Heart right ventricle (tissue), 16 donors: Measurements from ENCODE around the gene SH2D3C. TPM values are rescaled to one million over a fixed set of nuclear protein-coding genes. Genes with fewer than 3 reads are reported as not detected.

Experiments used
- ATAC-seq, 8 donors: fragments of 200-7000 bp; cut with Tn5 transposase; one replicate each; pipeline ENCODE4 v1.9.1; 2020; ENCODE audit warnings: mild to moderate bottlenecking in 8 of 8, moderate library complexity in 8 of 8, moderate number of reproducible peaks in 1 of 8
- DNase-seq, 2 donors: peaks; one replicate each; pipeline ENCODE4 v3.0.0-alpha.2; 2020
- H3K27ac ChIP-seq, 10 donors: fragments of 200-600 bp; sonication (generic) in 2 of 10; one replicate each; pipeline versions ENCODE4 v1.5.0 to v1.8.0; 2020 to 2022; ENCODE audit warnings: mild to moderate bottlenecking in 3 of 10
- H3K27me3 ChIP-seq, 7 donors: fragments of 200-600 bp; one replicate each; pipeline ENCODE4 v1.8.0; 2021 to 2022; ENCODE audit warnings: mild to moderate bottlenecking in 2 of 7
- H3K36me3 ChIP-seq, 9 donors: fragments of 200-600 bp; sonication (generic) in 1 of 9; one replicate each; pipeline versions ENCODE4 v1.5.0 to v1.8.0; 2020 to 2022; ENCODE audit warnings: mild to moderate bottlenecking in 2 of 9
- H3K4me1 ChIP-seq, 9 donors: fragments of 200-600 bp; sonication (generic) in 1 of 9; one replicate each; pipeline versions ENCODE4 v1.5.0 to v1.8.0; 2020 to 2022; ENCODE audit warnings: mild to moderate bottlenecking in 4 of 9
- H3K4me3 ChIP-seq, 10 donors: fragments of 200-600 bp; sonication (generic) in 2 of 10; one replicate each; pipeline versions ENCODE4 v1.5.0 to v1.8.0; 2020 to 2022; ENCODE audit warnings: mild to moderate bottlenecking in 7 of 10, moderate library complexity in 2 of 10
- H3K9me3 ChIP-seq, 11 donors: fragments of 200-600 bp in 10 of 11; sonication (generic) in 2 of 11; one replicate each; pipeline versions ENCODE4 v1.5.0 to v1.8.0; 2013 to 2022; ENCODE audit warnings: mild to moderate bottlenecking in 2 of 11, control low read depth in 1 of 11, moderate library complexity in 1 of 11
- WGBS, 2 donors: extraction: QIAGEN DNeasy Blood & Tissue Kit; methylation state at CpG; one replicate each; pipeline ENCODE4 v1.1.7; 2013; ENCODE audit warnings: inconsistent platforms in 1 of 2; 5-methylcytosine and 5-hydroxymethylcytosine counted together
- intact Hi-C, 10 donors: fragments of 100-400 bp; cut with DNase I; formaldehyde crosslinking; loops; one replicate each; pipeline versions ENCODE4 v1.11.1 to v1.14.2; 2022
- polyA plus RNA-seq, 2 donors: library from polyadenylated mRNA; stranded (reverse); fragments of 200-250 nt; gene quantifications; one replicate each; pipeline ENCODE4 v1.2.3, GENCODE V29; 2013
- total RNA-seq, 10 donors: library from RNA; stranded (reverse); fragmentation: NEBNext Ultra II Directional in 3 of 10; extraction: Animal tissue kit (Norgen Biotek cat#: 25700) in 3 of 10; gene quantifications; one replicate each; pipeline versions ENCODE4 v1.2.1 to v1.2.4, GENCODE V29; 2021 to 2023
- TF ChIP-seq, protein P1 (sequence below), 9 donors: fragments of 200-600 bp; sonication (generic) in 2 of 9; IDR thresholded peaks; one replicate each; pipeline versions ENCODE4 v1.5.0 to v1.8.0; 2021 to 2022; ENCODE audit warnings: antibody characterized with exemption in 9 of 9, mild to moderate bottlenecking in 5 of 9, moderate library complexity in 1 of 9
- donor health status: Arrhythmogenic right ventricular cardiomyopathy.
- donor health status: ischemic (EF 13 %, LVEDD 7.1; RV severe dilation, severe dysfunction).
- donor health status: healthy with polysubstance abuse.
- donor health status: DM: no; HTN: yes; CAD: no.
- donor health status: DM: no; HTN: no; CAD: no.
- donor health status: ischemic (EF 25% LVEDD 6.9; RV normal size, moderate dysfunction).
- donor health status: ischemic (EF 25% LVEDD 5.7; RV mildly dilated, moderate dysfunction).
- donor health status: healthy.
- donor health status: DM: yes; HTN: yes; CAD: no.
- donor health status: Ischemic cardiomyopathy.
- donor health status: ischemic (EF 35%, LVEDD 5.7; RV mildly dilated, moderate dysfunction).
- donor health status: nonischemic (EF 11% LVEDD 7.7; RV severe dilation, severe dysfunction).
- donor health status: DM: yes; HTN: yes; CAD: no.
- donor health status: PGD.
- donor health status: ischemic (EF 29% LVEDD 5.4; RV normal size, mild dysfunction).
- donor health status: nonischemic (EF 23%, LVEDD 6.1; RV moderate dilation, normal function).

The SH2D3C gene
- total and polyA plus RNA-seq, 12 donors: 10.9 to 36.7 (median 18.8) TPM

DNA sequence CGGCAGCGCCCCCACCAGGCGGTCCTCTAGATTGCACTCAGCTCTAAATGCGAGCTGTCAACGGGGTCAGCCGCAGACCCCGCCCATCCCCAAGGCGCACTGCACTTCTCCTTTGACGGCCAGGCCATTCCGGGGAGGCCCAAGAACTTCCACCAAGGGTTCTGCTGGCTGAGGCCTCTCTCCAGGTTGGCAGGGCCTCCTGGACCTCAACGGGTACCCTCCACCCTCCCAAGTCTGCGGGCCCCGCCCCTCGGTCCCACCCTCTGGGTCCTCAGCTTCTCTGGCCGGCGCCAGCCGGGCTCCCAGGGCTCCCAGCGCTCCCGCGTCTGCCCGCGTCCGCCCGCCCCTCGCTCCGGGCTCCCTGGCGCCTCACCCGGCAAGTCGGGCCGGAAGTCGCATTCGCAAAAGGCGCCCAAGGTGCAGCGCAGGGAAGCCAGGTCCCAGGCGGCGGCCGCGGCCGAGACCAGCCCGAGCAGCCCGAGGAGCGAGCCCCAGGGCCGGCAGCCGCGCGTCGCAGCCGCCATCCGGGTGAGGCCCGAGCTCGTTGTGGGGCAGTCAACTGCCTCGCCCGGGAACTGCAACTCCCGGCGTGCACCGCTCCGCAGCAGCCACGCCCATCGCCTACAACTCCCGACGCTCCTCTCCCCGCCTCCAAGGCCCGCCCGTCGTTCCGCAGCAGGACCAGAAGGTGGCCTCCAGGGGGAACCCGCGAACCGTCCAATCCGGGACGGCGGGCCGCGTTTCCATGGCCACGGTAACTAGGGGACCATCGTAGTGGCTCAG, 43.5 kb downstream of the SH2D3C start, which contains the start of gene TOR2A:
TOR2A (minus strand) TSS at position 548 of the 783 bp plus-strand sequence; CDS start at position 524, 24 bp downstream.
- WGBS, 2 donors: 0 to 1% methylated on average over 69 to 76 of the region's 76 CpGs
- DNase-seq (peak; percentile 98 to 99), ATAC-seq (peak; percentile 94 to 97 (median 95))
- intact Hi-C loops: loop anchor here (1.0 to 10.0 kb wide), 18 partner anchors 47 to 233 kb away; partner anchors contain the start of genes AK1 (in 1 of the 10) and ST6GALNAC4 (in 1 of the 10)
- peaks cover 10 to 35% (median 19%) of the 10 kb centered on the region in 9 donors for H3K4me1 ChIP-seq
- no peaks in the 10 kb centered on the region for H3K27me3 ChIP-seq
- peak within 1 kb of the TSS; percentile 46 to 95 (median 78) for H3K4me3 ChIP-seq
- peak within 1 kb of the TSS; percentile 90 to 99 (median 97) for H3K27ac ChIP-seq
- TF ChIP-seq, protein P1, sequence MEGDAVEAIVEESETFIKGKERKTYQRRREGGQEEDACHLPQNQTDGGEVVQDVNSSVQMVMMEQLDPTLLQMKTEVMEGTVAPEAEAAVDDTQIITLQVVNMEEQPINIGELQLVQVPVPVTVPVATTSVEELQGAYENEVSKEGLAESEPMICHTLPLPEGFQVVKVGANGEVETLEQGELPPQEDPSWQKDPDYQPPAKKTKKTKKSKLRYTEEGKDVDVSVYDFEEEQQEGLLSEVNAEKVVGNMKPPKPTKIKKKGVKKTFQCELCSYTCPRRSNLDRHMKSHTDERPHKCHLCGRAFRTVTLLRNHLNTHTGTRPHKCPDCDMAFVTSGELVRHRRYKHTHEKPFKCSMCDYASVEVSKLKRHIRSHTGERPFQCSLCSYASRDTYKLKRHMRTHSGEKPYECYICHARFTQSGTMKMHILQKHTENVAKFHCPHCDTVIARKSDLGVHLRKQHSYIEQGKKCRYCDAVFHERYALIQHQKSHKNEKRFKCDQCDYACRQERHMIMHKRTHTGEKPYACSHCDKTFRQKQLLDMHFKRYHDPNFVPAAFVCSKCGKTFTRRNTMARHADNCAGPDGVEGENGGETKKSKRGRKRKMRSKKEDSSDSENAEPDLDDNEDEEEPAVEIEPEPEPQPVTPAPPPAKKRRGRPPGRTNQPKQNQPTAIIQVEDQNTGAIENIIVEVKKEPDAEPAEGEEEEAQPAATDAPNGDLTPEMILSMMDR (IDR thresholded peaks at IDR 0.05): peak; percentile 90 to 99 (median 95)
- H3K36me3 ChIP-seq: peaks cover 0 to 51% (median 10%) of the 10 kb centered on the region in 9 donors
- no peaks in the 10 kb centered on the region for H3K9me3 ChIP-seq

DNA sequence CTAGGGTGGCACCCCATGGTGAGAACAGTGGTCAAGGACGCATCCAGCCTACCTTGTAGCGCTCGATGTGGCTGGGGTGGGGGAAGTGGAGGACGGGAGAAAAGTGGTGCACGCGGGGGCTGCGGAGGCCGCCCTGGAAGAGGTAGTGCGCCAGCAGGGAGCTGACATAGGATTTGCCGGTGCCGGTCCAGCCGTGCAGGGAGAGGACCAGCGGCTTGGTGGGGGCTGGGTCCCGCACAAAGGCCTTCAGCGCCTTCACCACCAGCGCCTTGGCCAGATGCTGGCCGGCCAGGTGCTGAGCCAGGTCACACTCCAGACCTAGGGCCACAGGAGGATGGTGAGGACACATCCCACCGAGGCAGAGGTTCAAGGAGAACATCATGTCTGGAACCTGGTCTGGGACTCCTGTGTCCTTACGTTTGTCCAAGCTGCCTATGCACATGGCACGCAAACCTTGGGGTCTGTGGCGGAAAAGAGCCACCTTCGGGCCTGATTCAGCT, 44.2 kb downstream of the SH2D3C start:
- ATAC-seq (peak in 1 of 8 donors; percentile 1), DNase-seq (no peak)
- intact Hi-C loops: loop anchor here (1.0 to 10.0 kb wide), 13 partner anchors 49 to 232 kb away; partner anchors contain the start of gene AK1 (in 1 of the 10)
- peak overlapping the region in 9 of 10 donors; percentile 46 to 95 (median 79) for H3K4me3 ChIP-seq
- no peaks in the 10 kb centered on the region for H3K27me3 ChIP-seq
- H3K4me1 ChIP-seq: peaks cover 10 to 30% (median 14%) of the 10 kb centered on the region in 9 donors
- no peaks in the 10 kb centered on the region for H3K9me3 ChIP-seq
- TF ChIP-seq, protein P1 (IDR thresholded peaks at IDR 0.05): no peak
- H3K36me3 ChIP-seq: peaks cover 0 to 44% (median 10%) of the 10 kb centered on the region in 9 donors
- 40 to 52% methylated on average over 22 of the region's 22 CpGs for WGBS, 2 donors
- H3K27ac ChIP-seq: peak overlapping the region; percentile 90 to 99 (median 97)

DNA sequence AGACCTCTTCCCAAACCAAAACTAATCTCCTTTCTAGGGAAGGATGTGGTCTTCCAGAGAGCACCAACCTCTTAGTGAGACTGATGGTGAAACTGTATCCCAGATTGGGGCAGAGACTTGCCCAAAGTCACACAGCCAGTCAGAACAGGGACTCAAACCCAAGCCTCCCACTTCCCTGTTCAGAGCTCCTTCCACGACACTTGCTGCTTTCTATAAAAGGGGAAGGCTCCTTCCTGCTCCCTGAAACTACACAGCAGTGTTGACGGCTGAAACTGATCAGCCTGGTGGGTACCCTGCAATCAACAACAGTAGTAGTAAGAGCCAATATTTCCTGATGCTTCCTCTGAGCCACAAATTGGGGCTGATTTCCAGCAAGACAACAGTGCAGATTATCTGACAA, 44.9 kb downstream of the SH2D3C start:
- intact Hi-C loops: loop anchor here (1.0 to 10.0 kb wide), 14 partner anchors 49 to 231 kb away; partner anchors contain the start of gene AK1 (in 1 of the 10)
- Histone ChIP-seq H3K4me1 (peaks cover 10 to 30% (median 14%) of the 10 kb centered on the region in 9 donors), H3K4me3 (no peak overlapping the region), H3K27me3 (no peaks in the 10 kb centered on the region), H3K36me3 (peaks cover 0 to 38% (median 10%) of the 10 kb centered on the region in 9 donors), H3K9me3 (no peaks in the 10 kb centered on the region), H3K27ac (peak overlapping the region in 1 of 10 donors; percentile 96)
- ATAC-seq (no peak), DNase-seq (no peak)
- 84% methylated on average over 2 of the region's 2 CpGs for WGBS, 2 donors
- TF ChIP-seq, protein P1 (IDR thresholded peaks at IDR 0.05): no peak

DNA sequence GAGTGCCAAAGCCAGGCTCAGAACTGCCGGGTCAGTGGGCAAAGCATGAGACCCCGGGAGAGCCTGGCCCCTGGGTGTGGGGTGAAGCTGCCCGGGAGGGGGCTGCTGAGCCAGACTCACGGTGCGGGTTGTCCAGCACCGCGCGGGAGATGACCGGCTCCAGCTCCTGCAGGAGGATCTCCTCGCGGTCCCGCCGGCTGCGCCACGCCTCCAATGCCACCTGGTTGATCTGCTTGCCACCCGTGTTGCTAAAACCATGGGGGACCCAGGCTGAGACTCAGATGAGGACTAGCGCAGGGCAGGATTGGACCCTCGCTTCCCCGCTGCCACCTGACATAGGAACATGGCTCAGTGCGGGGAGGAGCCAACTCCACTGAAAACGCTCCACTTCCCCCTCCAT, 46.0 kb downstream of the SH2D3C start:
- DNase-seq (no peak), ATAC-seq (no peak)
- 92 to 94% methylated on average over 21 of the region's 21 CpGs for WGBS, 2 donors
- Histone ChIP-seq H3K4me3 (no peak overlapping the region), H3K9me3 (no peaks in the 10 kb centered on the region), H3K36me3 (peaks cover 0 to 28% (median 10%) of the 10 kb centered on the region in 9 donors), H3K4me1 (peaks cover 10 to 30% (median 14%) of the 10 kb centered on the region in 9 donors), H3K27ac (no peak overlapping the region), H3K27me3 (no peaks in the 10 kb centered on the region)
- intact Hi-C loops: loop anchor here (2.0 to 10.0 kb wide), 9 partner anchors 140 to 230 kb away; partner anchors contain the start of gene AK1 (in 1 of the 10)
- TF ChIP-seq, protein P1 (IDR thresholded peaks at IDR 0.05): no peak
